ENCODE data around the gene OSGIN1.

The OSGIN1 gene

DNA sequence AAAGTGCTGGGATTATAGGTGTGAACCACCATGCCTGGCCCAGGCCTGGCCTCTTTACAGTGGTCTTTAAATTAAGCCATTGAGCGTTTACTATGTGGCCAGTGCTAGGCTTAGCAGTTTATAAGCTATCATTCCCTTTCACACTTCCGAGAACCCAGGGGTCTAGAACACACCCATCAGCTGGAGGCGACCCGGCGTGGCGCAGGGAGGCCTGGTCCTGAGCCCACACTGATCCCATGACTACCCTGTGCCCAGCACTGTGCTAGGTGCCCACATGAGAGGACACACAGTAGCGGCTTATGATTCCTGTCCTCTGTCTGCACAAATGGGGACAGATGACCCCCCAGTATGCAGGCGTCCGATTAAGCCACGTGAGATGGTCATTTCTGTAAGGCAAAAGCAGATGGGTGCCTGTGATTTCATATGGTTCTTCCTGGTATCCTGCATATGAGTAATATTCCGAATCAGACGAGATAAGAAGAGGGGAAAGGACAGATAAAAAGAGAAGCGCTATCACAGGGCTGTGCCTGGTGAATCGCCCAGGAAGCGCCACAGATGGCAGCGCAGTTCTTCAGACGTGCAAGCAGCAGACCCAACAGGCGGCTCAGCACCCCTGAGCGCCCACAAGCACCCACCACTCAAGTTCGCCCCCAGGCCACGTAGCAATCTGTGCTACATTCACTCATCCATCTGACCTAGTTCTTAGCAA is 5.3 kb downstream of the OSGIN1 start:
- DNase-seq (ENCODE audit: low read depth) = no peak

DNA sequence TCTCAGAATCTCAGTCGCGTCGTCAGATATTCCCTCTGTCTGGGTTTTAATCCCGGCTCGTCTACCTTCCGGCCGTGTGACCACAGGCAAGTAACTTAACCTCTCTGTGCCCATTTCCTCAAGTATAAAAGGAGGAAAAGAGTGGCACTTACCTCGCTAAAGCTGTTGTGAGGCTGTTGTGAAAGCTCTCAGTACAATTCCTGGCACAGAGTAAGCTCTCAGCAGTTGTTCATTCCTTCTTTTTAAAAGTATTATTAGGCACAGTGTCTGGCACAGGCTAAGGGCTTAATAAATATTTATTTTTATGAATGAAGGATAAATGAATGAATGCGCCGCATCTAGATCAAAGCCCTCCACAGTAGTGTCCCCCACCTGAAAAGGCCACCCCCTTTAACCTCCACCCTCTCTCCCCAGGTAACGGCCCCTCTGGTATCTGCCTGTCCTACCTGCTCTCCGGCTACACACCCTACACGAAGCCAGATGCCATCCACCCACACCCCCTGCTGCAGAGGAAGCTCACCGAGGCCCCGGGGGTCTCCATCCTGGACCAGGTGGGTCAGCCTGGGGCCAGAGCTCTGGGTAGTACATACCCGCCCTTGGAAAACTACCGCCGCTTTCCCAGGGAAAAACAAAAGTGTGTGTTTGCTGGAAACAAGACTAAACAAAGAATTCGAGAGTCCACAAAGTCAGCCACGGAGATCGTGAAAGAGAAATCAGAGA is 6.0 kb downstream of the OSGIN1 start:
- DNase-seq (ENCODE audit: low read depth) = no peak

DNA sequence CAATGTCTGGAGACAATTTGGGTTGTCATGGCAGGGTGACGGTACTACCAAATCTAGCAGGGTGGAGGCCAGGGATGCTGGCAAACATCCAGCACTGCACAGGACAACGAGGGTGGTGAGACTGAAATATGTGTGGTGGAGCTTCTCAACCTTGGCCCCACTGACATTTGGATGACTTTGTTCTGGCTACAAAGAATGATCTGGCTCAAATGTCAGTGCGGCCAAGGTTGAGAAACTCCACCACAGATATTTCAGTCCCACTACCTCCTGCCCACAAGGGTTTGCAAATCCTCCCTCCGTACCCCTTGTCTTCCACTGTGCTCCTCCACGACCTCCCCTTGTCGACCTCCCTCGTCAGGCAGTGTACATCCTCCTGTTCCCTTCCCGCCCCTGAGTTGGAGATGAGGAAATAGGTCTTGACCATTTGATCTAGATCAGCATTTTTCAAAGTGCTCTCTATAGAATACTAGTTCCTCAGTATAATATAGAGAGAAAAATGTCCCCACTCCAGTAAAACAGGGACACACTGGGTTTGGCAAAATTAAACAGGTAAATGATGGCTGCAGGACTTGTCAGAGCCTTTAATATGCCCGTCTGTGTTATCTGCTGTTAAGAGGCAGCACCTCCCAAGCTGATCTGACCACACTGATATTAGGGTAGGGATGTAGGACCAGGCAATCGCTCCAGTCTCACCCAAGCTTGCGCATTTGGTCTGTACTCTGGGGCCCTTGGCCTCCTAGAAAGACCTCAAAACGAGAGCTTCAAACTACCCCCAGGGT is 6.8 kb downstream of the OSGIN1 start:
- no peak for DNase-seq (ENCODE audit: low read depth)

DNA sequence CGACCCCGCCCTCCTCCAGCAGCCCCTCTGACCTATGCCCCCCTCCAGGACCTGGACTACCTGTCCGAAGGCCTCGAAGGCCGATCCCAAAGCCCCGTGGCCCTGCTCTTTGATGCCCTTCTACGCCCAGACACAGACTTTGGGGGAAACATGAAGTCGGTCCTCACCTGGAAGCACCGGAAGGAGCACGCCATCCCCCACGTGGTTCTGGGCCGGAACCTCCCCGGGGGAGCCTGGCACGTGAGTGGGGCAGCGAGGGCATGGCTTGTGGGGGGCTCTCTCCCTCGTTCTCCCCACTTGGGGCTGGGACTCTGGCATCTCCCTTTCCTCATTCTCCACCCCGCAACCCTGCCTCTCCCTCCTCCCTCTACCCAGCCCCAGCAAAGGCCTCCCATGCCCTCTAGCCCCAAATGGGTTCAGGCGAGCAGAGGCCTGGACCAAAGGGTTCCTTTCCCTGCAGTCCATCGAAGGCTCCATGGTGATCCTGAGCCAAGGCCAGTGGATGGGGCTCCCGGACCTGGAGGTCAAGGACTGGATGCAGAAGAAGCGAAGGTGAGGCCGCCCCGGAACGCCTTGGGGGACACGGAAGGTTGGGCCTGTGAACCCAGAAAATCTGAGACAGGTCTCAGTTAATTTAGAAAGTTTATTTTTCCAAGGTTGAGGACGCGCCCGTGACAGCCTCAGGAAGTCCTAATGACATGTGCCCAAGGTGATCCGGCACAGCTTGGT is 7.6 kb downstream of the OSGIN1 start:
- DNase-seq (ENCODE audit: low read depth) = no peak

DNA sequence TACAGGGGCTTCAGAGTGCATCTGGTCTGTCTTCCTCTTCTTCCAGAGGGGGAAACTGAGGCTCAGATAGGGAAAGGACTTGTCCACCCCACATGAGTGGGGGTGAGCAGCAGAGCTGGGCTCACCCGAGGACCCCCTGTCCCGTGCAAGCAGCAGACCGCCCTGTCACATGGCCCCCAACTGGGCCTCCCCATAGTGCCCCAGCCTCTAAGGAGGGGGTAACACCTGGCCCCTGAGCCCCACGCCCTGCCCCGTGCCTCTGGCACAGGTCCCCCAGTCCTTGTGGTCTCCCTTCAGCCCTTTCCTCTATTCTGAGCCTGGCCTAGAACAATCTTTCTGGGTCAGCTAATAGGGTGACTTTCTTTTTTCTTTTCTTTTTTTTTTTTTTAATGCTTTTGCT is 8.6 kb downstream of the OSGIN1 start:
- no peak for DNase-seq (ENCODE audit: low read depth)

DNA sequence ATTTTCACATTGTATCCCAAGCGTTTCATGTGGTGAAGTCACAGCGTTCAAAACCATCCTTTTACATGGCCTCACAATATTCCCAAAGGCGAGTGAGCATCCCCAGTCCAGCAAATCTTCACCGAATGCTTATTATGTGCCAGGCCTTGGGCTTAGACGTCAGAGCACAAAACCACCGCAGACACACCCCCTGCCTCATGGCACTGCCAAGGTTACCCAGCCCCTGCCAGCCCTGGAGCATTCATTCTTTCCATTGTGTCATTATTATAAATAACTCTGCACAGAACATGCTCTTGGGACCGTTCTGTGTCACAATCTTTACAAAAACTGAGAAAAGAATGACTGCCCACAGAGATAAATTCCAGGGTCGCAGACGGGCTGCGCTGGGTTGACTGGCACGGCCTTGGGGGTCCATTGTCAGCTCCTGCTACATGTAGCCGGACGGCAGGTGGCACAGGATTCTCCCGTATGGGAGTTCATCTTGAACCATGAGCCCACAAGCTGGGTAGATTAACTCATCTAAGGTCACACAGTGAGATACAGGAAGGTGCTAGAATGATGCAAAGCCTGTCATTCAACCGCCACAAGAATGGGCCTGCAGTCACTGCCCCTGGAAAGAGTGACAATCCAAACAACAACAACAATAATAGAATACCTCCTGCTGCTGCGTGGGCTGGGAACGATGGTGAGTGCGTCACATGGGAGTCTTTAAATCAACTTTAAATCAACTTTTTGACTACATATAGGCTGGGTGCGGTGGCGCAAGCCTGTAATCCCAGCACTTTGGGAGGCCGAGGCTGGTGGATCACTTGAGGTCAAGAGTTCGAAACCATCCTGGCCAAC is 10.5 kb downstream of the OSGIN1 start:
- no peak for DNase-seq (ENCODE audit: low read depth)

DNA sequence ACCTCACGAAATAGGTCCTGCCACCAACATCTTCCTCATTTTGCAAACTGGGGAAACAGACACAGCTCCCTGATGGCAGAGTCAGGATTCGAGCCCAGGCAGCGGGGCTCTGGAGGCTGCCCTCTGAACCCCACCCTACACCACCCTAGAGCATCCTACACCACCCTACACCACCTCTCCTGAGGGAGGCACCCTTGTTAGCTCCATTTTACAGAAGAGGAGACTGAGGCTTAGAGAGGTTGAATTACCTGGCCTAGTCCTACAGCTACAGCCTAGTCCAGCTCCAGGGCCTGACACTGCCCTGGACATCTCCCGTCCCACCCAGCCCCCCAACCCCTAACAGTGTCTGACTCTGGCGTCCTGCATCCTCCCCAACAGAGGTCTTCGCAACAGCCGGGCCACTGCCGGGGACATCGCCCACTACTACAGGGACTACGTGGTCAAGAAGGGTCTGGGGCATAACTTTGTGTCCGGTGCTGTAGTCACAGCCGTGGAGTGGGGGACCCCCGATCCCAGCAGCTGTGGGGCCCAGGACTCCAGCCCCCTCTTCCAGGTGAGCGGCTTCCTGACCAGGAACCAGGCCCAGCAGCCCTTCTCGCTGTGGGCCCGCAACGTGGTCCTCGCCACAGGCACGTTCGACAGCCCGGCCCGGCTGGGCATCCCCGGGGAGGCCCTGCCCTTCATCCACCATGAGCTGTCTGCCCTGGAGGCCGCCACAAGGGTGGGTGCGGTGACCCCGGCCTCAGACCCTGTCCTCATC is 11.8 kb downstream of the OSGIN1 start:
- DNase-seq (ENCODE audit: low read depth) = no peak

DNA sequence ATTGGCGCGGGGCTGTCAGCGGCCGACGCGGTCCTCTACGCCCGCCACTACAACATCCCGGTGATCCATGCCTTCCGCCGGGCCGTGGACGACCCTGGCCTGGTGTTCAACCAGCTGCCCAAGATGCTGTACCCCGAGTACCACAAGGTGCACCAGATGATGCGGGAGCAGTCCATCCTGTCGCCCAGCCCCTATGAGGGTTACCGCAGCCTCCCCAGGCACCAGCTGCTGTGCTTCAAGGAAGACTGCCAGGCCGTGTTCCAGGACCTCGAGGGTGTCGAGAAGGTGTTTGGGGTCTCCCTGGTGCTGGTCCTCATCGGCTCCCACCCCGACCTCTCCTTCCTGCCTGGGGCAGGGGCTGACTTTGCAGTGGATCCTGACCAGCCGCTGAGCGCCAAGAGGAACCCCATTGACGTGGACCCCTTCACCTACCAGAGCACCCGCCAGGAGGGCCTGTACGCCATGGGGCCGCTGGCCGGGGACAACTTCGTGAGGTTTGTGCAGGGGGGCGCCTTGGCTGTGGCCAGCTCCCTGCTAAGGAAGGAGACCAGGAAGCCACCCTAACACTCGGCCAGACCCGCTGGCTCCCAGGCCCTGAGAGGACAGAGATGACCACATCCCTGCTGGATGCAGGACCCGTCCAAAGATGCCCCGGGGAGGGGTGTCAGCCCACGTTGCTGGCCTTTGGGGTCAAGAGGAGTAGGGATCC is 12.6 kb downstream of the OSGIN1 start:
- DNase-seq (ENCODE audit: low read depth) = no peak

DNA sequence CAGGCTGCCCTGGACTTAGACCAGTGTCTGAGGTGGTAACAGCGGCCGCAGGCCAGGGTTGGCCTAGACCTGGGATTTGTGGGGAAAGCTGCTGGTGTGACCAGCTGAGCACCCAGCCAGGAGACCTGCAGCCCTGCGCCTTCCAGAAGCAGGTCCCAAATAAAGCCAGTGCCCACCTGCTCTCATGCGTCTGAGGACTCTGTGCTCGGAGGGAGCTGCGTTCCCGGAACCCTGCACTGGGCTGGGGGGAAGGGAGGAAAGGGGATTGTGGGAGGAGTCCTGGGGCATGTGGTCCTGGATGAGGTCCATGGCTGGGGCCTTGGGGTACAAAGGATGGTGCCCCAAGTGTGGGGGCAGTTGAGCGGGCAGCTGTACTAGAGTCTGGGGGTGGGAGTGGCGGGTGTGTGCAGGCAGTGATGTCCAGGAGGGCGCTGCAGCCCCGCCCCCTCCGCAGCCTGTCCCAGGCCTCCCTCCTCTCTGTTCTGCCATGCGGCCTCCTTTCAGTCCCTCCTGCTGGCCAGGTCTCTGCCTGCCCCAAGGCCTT is 13.2 kb downstream of the OSGIN1 start:
- DNase-seq (ENCODE audit: low read depth) = no peak

DNA sequence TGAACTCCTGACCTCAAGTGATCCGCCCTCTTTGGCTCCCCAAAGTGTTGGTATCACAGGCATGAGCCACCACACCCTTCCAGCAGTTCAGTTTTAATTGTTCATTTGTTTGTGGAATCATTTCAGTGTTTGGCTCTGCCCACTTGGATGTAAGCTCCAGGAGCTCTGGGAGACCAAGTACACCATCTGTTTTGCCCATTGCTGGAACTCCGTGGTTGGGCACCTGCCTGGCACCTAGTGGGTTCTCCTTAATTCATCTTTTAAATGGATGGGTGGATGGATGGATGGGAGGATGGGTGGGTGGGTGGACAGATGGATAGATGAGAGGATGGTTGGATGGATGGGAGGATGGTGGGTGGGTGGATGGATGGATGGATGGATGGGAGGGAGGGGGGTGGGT is 14.1 kb downstream of the OSGIN1 start:
- no peak for DNase-seq (ENCODE audit: low read depth)

DNA sequence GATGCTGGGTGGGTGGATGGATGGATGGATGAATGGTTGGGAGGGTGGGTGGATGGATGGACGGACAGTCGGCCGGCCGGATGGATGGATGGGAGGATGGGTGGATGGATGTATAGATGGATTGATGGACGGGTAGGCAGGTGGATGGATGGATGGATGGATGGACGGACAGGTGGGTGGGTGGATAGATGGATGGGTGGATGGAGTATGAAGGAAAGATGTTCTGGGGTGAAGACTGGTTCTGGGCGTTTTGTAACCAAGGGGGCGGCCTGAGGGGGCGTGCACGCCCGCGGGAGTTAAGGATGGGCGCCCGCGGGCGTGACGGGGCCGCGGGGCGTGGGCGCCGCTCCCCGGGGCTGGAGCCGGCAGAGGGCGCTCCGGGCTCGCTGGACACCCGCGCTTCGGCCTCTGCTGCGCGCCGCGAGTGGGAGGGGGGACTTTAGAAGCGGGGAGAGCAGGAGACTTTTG is 14.8 kb downstream of the OSGIN1 start, which contains the start of gene NECAB2:
NECAB2 (plus strand) TSS at position 407 of the 468 bp plus-strand sequence. CDS start 405 bp downstream, outside the sequence.
- DNase-seq (ENCODE audit: low read depth) = peak; percentile 37

DNA sequence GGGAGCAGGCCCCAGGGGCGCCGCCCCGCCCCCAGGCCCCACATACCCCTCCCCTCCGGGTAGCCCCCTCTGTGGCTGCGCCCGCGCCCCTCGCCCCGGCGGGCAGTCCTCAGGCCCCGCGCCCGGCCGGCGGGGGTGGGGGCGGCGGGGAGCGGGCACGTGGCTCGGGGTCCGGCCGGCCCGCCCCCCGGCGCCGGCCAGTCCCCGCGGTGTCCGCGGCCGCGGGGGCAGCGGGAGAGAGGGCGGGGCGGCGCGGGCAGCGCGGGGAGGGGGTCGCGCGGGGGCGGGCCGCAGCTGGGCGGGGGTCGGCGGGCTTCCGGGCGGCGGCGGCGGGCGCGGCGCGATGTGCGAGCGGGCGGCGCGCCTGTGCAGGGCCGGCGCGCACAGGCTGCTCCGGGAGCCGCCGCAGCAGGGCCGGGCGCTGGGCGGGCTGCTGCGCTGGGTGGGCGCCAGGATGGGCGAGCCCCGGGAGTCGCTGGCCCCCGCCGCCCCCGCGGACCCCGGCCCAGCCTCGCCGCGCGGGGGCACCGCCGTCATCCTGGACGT is 15.3 kb downstream of the OSGIN1 start:
- DNase-seq (ENCODE audit: low read depth) = no peak

DNA sequence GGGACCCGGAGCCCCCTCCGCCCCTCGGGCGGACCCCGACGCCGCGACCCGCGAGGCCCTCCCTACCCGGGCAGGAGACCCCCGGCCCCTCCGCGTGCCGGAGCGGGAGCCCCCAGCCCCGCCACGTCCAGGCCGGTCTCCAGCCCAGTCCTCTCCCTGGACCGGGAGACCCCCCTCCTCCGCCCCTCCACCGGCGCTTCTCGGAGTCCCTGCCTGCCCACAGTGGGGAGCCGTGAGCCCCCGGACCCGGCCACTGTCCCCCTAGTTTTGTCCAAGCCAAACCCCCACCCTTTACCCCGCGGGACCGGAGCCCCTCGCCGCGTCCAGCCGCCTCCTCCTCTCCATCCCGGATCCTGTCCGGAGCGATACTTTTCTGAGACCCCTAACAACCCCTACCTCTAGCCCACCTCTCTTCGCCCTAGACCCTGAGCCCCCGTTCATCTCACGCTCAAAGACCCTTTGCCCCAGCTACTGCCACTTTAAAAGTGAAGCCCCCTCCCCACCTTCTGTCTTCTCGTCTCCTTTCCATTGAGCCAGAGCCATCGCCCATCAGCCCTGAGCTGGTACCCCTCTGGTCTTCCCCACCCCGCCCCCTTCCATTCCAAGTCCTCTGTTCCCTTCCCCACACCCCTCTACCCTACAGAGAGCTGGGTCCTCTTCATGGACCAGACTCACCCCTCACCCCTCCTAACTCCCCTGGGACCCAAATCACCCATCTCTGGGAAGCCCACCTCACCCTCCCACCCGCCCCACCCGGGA is 16.0 kb downstream of the OSGIN1 start:
- no peak for DNase-seq (ENCODE audit: low read depth)

DNA sequence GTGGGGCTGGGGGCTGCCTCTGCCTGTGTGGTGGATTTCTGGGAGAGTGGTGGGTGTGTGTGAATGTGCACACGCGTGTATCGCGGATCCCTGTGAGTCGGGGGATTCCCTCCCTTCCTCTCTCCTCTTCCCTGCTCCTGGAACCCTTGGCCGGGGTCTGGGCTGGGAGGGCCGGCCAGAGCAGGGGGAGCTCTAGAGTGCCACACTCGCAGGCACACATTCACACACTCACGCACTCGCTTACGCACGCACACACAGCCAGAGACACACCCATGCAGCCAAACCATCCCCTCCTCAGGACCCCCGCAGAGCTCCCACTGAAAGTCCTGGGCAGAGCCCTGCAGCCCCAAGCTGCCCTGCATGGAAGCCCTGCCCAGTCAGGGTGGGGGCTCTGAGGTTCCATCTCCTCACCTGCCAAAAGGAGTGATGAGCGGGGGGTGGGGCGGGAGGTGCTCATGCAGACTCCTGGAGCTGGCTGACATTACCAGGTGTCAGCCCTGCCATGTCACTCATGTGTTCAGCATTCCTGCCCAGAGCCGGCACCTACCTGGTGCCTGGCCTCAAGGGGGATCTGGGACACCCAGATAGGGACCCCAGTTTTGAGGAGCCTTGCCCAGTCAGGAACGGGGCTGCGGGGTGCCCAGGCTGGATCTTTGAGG is 16.9 kb downstream of the OSGIN1 start:
- no peak for DNase-seq (ENCODE audit: low read depth)

DNA sequence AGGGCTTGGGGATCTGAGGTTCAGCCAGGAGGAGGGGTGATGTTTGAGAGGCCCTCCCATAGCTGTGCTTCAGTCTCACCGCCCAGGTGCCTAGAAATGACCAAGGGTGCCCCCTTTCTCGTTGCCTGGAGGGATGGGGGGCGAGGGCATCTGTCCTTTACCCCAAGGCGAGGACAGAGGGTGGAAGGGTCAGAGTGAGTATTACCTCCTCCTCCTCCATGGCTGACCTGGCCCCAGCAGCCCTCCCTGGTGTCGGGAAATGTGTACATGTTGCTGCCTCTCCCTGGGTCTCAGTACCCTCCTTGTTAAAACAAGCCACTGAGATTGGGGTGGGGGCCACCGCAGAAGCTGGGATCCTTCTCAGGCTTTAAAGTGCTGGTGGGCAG is 17.4 kb downstream of the OSGIN1 start:
- no peak for DNase-seq (ENCODE audit: low read depth)

DNA sequence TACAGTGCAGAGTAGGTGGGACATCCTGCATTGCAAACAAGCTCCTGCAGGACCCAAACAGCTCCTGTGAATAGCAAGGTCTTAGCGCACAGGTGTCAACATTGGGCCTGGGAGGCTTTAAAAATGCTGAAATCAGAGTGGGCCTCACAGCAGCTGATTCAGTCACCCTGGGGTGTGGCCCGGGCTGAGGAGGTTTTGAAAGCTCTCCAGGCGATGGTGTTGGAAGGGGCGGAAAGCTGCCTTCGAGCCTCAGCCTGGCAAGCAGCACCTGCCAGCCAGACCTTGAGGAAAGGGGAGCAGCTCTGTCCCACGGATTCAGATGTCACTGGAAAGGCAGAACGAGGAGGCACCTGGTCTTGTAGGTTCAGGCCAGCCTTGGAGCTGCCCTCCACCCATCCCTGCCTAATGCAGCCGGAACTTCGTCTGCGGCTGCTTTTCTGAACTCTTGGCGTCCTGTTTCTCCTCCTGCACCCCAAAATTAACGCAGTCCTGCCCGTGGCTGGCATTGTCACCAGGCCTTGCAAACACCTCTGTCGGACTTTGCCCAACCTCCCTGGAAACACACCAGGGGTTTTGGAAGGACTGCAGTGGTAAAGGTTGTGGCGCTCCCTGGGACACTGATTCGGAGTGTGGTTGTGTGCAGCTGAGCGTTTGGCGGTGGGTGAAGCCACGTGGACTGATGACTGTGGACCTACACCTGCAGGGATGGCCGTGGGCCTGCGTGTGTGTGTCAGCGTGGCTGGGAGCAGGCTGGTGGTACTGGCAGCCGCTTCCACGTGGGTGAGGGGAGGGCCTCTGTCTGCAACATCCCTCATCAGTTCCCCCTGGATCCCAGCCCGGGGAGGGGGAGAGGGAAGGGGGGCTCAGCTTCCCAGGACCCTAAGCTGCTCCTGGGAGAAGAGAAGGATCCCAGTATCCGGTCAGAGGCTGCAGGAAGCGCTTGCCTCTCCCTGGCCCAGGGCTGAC is 18.4 kb downstream of the OSGIN1 start:
- DNase-seq (ENCODE audit: low read depth) = no peak
